Right forelimb (tissue), 1 donor: ENCODE results near the gene NHSL1.

Experiments used
- DNase-seq: peaks from one replicate; pipeline ENCODE4 v3.0.0-alpha.2; 2018

The NHSL1 gene

DNA sequence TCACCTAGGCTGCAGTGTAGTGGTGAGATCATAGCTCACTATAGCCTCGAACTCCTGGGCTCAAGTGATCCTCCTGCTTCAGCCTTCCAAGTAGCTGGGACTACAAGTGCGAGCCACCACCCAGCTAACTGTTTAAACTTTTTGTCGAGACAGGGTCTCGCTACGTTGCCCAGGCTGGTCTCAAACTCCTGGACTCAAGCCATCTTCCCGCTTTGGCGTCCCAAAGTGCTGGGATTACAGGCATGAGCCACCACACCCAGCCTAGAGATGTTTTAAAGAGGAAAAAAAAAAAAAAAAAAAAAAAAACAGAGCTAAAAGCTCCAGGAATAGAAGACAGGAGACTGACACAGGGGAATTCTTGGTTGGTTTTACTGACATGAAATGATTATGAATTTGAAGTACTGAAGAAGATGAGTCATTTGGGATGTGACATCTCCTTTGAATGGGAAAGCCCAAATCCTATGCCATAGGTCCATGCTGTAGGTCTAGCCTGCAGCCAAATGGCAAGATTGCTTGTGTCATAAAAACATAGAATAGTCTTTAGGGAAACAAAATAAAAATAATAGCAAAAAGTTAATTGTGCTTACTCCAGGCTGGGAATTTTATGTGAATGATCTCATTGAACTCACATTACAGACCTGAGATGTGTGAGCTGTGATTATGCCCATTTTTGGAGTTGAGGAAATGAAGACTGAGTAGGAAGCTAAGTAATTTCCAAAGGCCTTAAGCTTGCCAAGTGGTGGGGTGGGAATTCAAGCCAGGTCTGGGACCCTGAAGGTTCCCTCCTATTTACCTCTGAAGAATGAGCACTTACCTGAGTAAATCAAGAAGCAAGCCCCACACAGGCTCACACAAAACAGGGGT, 24.3 kb upstream of the NHSL1 start:
- no peak for DNase-seq

DNA sequence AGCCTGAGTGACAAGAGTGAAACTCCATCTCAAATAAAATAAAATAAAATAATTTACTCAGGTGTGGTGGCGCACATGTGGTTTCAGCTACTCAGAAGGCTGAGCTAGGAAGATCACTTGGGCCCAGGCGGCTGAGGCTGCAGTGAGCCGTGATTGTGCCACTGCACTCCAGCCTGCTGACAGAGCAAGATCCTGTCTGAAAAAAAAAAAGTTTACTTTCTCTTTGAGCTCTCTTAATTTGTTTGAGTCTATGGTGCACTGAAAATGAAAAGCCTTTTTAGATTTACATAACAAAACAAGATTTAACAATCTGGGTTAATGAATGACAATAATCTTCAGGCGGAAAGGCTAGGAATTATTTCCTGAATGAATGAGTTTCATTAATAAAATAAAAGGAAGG, 23.3 kb upstream of the NHSL1 start:
- DNase-seq = no peak

DNA sequence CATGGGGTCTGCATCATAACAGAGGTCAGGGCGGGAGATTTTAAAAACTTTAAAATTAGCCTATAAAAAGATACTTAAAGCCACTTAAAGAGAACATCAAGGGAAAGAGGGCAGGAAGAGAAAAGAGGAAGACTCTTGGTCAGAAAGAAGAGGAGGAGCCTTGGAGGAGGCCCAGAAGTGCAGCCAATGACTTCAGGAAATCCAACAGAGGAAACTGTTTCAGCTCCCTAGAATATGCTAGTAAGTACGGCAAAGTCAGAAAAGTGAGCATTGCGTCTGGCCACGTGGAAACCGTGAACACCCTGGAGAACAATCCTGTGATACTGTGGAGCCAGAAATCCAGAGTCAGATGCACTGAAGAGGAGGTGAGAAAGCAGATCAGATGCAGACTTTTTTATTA, 22.5 kb upstream of the NHSL1 start:
- no peak for DNase-seq

DNA sequence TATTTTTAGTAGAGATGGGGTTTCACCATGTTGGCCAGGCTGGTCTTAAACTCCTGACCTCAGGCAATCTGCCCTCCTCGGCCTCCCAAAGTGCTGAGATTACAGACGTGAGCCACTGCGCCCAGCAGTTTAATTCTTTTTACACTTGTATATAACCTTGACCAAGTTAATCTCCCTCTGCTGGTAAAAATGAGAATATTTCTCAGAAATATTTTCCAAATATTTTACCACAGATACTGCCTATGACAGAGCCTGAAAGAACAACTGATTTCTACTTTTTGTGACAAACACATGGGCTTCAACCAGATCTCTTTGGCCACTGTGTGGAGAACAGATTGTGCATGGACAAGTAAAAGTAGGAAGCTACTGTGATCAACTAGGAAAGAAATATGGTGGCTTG, 21.2 kb upstream of the NHSL1 start:
- no peak for DNase-seq

DNA sequence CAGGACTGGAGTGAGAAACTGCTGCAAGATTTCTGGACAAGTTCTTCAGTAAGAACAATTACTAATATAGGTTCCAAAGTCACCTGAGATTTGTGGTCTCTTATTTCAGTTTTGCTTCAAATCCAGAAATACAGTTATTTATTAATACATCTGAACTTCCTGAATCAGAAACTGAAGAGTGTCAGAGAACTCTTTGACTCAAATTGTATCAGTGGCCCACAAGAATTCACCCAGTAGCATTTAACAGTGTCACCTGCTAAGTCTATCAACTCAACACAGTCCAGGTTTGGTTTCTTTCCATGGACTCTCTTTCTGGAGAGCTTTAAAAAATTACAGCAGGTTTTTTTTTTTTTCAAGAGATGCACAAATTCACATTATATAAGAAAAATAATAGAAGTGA, 18.8 kb upstream of the NHSL1 start:
- DNase-seq = no peak

DNA sequence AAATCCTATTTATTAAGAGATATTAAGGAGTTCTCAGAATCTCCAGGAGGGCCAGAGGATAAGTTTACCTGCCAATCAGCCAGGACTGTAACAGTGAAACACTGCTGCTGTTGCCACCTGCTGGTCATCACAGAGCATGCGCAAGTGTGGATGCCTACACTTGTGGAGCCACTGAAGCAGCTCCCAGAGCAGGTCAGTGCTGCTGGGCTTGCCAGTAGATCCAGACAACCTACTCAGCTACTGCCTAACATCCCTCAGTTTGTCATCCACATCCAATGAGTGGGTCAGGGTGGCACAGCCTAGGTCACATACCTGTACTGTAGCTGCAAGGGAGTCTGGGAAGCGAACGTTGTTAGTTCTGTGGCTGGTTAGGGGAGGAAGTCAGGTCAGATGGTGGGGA, 18.3 kb upstream of the NHSL1 start:
- DNase-seq = no peak

DNA sequence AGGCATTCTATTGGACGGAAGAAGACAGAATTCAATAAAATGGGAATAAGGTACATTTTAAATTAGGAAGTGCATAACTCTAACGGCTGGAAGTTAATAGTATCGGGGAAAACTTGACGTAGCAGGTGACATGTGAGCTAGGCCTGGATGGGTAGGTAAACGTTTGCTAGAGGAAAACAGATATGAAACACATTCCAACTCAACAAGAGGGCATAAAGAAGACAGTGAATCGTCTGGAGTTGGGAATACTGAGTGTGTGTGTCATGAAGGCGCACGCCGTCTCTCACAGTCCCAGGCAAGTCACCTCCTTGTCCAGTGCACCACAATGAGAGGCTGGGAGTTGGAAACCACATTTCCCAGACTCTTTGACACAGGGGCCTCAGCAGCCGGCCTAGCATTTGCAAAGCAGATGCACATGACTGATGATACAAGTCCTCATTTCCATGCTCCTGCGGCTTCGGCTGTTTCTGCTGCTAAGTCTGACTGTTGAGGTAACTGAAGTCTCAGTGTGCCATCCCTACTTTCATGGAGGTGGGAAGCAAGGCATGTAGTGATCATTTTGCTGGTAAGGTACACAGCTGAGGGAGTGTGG, 16.5 kb upstream of the NHSL1 start:
- DNase-seq = no peak

DNA sequence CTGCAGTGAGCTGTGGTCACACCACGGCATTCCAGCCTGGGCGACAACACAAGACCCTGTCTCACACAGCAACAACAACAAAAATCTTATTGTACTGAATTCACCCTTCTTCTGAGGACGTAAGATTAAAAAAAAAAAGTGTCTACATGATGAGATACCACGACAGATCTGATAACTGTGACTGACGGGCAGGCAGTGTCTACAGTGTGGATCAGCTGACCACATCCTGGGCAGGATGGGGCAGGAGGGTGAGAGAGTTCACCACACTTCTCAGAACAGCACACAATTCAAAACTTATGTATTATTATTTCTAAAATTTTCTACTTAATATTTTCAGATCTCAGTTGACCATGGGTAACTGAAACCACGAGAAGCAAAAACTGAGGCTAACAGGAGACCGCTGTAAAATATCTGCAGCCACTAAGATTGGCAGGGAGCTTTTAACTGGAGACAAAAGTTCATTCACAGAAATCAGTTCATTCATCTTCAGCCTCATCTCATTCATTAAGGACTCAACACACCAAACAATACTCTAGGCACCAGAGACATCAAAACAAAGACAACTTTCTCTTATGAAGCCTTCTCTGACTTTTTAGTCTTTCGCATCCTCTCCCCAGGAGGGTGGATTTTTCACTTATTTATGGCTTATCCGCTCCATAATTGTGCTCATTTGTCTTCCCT, 15.7 kb upstream of the NHSL1 start:
- DNase-seq = no peak

DNA sequence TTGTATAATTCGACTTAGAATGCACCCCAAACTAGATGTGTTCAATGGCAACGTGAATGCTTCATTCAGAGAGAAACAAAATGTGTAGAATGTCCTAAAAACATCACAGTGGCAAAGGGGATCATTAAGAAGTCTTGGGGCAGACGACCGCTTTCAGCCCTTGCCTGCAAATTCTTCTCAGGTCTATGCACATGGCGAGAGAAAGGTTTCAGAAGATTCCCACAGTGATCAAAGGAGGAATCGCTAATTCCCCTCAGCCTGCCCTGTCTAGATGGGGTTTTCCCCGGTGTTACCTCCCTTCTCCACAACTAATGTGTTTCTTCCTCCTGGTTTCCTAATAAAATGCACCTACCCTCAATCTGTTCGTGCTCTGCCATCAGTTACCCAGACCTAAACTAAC, 13.3 kb upstream of the NHSL1 start:
- no peak for DNase-seq

DNA sequence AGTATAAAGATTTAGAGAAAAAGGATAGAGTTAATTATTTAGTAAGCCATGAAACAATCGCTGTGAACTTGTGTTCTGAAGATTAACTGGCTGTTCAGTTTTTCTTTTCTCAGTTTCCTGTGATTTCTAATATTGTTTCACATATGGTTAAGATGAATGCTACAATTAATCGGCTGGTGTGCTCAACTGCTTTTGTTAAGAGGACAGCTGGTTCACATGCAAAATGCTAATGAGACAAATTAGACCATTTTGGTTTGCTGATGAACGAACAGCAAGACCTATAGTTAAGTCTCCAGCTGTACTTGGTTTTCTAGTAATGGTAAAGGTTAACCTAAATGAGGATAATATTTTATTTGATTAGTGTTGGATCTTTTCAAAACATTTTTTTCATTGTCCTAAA, 10.8 kb upstream of the NHSL1 start:
- no peak for DNase-seq

DNA sequence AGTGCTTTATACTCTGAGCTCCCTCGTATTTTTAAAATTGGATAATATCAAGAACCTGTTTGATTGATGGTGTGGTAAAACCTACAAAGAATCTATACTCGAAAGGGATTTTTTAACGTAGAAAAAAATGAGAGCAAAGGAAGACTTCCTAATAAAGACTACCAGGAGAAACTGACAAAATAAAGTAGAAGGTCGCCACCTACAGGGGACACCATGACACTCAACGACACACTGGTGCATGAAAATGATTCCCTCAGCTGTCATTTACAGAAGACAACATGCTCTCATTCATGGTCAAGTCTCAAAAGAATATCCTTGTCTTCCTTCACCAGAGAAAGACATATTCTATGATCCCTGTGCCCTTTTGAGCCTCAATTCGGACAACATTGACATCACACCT, 10.1 kb upstream of the NHSL1 start:
- no peak for DNase-seq

DNA sequence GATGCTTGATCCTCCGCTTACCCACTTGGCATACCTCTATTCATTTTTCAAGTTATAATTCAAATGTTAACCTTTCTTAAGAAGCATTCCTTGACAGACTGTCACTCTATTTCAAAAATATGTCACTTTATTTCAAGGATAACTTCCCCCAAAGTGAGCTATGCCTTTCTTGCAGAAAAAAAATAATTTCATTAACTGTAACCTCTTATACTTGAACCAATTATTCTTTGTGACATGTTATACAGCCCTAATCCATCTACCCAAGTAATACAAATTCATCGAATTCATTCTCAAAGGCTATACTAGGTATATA, 9.3 kb upstream of the NHSL1 start:
- DNase-seq = no peak

DNA sequence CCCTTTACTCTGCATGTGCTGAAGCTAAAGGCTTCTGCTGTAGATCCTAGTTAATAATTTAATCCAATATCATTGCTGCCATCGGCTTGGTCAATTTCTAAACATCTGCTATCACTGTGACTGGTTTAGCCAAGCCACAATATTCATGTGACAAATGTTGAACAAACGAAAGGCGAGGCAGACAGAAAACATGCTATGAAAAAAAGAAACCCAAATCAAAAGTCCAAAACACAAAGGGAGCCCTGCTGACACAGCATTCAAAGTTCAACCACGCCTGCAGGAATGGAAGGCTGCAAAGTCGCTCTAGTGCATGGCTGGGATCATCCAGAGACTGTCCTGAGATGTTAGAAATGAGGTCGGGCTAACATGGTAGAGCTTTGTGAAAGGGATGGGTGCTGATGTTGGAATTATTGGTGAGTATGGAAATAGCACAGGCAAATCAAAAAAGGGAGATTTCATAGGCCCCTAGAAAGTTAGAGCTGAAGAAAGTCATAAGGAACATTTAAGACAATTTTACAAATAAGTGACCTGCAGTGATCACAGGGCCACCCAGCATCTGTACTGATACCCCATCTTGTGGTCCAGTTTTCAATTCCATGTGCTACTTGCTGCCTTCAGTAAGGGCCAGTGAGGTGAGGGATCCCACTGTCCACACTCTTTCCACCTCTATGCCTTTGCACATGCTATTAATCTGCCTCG, 8.8 kb upstream of the NHSL1 start:
- no peak for DNase-seq

DNA sequence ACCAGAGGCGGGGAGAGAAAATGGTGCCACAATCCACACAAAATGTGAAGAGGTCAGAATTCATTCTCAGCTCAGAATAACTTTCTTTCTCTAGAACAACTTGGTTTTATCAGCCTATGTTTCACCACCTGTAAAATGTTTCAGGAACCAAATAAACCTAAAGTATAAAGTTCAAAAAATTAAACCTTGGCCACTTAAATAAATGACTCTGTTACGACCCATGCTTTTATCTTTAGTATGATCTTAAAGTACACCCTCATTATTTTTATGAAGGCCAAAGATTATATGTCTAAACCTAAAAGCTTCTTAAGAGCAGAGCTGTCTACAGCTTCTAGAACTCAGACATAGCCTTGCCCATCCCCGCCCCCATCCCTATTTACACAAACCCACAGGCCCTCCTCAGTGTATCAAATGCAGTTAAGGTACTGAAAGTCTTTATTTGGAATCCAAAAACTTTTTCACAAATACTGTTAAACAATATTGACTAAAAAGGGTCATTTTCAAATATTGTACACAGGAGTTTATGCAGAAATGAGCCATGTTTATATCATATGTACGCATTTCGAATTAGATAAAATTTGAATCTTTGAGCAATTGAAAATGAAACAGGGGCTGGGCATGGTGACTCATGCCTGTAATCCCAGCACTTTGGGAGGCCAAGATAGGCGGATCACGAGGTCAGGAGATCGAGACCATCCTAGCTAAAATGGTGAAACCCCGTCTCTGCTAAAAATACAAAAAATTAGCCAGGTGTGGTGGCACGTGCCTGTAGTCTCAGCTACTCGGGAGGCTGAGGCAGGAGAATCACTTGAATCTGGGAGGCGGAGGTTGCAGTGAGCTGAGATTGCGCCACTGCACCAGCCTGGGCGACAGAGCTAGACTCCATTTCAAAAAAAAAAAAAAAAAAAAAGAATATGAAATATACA, 5.7 kb upstream of the NHSL1 start:
- no peak for DNase-seq

DNA sequence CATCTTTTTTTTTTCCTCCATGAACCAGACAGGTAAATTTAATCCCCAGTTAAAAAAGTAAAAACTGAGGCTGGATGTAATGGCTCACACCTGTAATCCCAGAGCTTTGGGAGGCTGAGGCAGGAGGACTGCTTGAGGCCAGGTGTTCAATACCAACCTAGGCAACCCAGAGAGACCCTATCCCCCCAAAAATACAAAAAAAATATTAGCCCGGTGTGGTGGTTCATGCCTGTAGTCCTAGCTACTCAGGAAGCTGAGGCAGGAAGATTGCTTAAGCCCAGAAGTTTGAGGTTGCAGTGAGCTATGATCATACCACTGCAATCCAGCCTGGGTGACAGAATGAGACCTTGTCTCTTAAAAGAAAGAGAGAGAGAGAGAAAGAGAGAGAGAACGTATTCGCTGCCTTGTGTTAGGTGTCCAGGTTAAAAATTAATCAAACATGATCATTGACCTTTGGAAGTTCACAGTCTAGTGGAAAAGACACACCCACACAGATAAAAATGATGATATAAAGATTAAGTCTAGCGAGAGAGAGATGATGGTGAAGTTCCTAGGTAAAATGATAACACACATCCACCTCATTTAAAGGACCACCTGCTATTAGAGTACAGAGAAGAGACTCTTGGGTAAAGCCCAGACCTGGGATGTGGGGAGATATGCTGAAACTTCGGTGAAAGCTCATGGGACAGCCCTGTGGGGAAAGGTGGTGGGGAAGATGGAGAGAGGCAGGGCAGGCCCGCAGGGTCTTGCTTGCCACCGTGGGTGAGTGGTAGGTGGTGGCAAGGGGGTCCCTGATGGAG, 4.8 kb upstream of the NHSL1 start:
- DNase-seq = no peak

DNA sequence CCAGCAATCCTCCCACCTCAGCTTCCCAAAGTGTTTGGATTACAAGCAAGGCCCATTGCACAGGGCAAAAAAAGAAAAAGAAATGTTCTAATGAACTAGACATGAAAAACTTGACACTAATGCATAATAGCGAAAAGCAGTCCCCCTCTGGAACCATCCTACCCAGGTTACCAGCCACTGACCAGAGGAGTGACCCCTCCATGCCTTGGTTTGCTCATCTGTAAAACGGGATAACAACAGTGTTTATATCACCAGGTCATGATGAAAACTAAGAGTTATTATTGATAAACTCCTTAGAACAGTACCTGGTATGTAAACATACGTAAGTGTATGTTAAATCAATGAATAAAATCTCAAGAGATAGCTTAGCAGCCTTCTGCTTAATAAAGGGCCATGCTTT, 3.3 kb upstream of the NHSL1 start:
- DNase-seq = no peak

DNA sequence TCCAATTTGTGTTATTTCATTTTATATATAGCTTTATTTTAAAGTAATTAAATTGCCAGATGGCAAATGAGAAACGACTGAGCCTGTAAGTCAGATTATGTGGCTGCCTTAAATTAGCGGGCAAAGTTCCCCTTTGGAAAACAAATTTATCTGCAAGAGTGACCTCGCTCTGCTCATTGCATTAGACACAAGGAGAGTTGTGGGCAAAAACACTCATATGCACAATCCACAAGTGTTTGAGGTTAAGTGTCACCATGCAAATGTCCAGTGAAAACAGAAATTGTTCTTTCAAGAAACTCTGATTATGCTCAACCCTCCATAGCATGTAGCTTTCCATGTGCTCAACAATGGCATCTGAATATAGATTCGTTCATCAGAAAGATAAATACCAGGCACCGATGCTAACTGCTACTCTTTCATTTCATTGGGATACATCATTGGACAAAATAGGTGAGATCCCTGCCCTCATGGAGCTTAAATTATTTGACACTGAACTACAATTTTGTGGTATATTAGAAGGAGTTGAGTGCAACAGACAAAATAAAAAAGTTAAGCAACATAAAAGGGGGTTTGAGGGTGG, 1.7 kb upstream of the NHSL1 start:
- DNase-seq = no peak

DNA sequence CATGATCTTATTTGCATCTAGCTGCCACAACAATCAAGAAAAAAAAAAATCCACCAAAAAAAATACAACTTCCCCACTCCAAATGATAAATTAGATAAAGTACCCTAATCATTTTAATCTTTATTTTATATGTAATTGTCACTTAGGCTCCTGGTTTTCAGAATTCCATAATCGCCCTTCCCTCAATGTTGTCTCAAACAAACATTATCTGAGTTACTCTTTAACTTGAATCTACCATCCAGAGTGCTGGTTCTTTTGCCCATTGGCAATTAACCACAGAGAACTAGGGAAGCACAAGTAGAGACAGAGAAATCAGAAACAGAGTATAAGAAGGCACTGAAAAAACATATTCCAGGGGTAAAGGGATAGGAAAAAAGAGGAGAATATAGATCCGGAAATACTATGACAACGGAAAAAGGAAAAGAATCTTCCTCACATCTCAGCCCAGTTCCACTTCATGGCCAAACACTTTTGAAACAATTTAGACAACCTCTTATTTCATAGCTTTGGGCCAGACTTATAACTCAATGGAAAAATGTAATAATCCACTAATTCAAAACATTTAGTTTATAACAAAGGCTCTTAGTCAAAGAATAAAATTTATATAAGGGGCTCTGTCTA, 861 bp upstream of the NHSL1 start:
- DNase-seq = no peak

DNA sequence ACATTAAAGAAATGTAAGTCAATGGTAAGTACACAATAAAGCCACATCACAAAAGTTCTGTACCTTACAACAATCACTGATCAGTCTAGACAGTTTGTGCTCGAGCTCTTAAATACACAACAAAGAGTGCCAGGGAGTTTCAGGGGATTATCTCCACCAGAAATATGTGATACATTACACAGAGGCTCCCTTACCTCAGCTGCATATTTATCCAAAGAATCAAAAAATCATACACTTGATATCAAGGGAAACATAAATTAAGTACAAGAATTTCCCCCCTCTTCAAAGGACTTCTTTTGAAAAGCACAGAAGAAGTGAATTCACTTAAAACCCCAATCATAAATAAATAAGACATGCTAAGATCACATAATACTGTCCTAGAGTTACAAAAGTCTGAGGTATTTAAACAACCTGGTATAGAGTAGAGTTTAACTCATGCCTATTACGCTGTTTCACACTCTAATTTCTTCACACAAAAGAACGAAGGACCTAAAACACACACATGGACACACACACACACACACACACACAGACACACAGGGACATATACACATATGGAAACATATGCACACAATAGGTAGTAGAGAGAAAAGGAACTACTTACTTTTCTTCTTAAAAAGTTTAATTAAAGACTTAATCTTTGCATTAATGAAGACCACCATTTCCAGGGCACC, 528 bp downstream of the NHSL1 start:
- DNase-seq = no peak

DNA sequence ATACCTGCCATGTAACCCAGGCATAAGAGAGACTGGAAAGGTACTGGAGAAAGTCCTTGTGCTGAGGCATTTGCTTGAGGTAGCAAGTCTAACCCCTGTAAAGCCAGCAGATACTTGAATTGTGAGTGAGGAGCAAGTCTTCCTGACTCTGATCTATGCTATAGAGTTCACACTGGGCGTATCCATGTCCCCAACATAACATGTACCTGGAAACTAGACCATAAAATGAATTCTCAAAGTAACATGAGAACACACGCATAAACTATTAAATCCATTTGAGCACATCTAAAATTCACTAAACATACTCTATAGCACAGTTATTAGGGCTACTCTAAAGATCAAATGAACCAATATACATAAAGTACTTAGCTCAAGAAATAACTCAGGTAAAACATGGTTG, 2.0 kb downstream of the NHSL1 start:
- DNase-seq = no peak
